NK-92 (cell line): ENCODE results near the gene UFSP2.

ENCODE experiments used
- DNase-seq: peaks from one replicate; lab custom pipeline; 2025; ENCODE audit not compliant: unreplicated experiment; lab: John Stamatoyannopoulos, UW

The UFSP2 gene

DNA sequence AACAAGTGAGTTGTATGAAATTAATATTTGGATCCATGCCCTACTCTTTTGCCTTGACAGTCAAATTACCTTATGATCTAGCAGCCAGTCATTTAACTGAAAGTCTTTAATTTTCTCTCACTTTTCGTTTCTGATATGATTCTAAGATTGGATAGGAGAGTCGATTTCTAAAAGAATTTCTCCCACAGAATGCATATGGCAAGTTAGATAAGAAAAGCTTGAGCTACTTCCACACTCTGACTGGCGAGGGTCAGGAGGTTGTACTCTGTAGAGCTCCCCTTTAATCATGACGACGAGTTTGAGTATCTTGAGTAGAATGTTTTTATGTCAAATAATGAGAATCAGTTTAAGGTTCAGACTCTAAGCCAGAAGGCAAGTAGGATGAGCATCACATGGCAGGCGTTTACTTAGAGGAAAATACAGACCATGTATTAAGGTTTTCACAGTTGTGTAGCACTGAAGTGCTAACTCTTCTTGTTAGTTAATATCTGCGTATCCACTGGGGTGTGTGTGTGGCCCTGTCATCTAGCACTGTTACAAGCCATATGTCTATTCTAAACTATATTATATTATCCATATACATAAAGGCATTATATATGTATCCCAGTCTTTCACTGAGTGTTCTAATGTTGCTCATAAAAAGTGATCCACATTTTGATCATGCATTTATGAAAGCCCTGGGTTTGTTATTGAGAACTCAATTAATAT, 67.9 kb downstream of the UFSP2 start:
- DNase-seq: no peak

DNA sequence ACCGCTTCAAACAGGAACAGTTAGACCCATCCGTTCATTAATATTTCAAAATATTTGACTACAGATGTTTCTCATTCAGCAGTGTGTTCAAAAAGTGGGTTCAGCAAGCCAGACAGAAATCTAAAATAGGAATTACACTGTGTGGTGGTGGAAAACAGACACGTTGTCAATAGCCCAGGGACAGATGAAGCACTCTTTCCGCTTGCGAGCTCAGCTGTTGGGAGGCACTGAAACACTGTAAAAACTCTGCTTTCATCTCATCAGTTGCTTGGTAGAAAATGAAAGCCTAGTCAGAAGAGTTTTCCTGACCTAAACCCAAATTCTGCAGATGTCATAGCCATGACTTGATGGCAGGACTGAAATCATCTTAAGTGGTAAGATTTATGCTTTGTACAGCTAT, 68.6 kb downstream of the UFSP2 start:
- DNase-seq: no peak

DNA sequence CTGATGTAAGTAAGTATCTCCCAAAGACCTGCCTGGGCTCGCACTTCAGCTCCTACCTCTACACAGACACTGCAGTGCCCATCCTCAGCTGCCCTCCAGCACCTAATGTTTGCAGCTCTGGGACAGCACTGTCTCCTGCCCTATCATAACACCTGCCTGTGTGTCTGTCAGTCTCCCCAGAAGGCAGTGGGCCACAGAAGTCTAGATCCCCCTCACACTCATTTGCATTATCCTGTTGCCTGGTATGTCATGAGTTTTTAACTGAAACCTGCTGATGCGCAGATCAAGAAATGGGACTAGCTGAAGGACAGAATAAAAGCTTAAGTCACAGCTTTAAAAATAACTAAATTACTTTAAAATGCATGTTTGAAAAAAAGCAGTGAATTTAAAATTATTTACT, 73.0 kb downstream of the UFSP2 start:
- DNase-seq: no peak

DNA sequence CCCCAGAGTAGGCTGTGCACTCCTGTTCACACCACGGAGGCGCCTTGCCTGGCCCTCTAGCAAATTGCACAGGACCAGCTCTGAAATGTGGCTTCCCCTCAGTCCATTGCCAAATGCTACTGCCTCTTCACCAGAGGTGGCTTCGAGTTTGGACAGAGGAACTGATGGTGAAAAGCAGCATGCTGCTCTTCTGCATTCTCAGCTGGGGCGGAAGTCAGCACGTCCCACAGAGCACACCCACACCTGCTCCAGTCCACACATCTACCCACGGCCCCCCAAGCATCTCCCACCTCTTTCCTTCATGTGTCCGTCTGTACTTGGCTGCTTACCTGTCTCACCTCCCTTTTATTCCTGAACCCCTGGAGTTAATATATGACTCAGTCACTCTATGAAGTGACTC, 73.6 kb downstream of the UFSP2 start:
- DNase-seq: no peak

DNA sequence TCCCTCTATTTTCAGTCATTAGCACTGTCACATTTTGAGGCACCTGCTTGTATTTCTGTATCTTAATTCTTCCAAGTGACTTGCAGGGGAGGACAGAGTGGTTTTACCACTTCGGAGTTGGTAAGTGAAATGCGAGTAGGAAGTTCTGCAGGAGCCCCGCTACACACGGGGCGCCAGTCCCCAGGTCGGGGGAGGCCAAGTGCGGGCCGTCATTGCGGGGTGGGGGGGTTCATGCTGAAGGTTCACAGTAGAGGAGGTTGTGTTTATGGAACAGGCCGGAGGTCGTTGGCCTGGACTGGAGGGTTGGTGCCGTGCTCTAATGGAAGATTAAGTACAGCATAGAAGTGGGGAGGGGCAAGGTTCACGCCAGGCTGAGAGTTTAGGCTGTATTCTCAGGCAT, 74.1 kb downstream of the UFSP2 start:
- no peak for DNase-seq
